ENCODE results near the gene SH2B2. TPM values are rescaled to one million over a fixed set of nuclear protein-coding genes. Genes with fewer than 3 reads are reported as not detected.

SH2B2 gene
- total RNA-seq, 2 experiments from 2014 or later = 0.77 to 0.95 TPM

DNA sequence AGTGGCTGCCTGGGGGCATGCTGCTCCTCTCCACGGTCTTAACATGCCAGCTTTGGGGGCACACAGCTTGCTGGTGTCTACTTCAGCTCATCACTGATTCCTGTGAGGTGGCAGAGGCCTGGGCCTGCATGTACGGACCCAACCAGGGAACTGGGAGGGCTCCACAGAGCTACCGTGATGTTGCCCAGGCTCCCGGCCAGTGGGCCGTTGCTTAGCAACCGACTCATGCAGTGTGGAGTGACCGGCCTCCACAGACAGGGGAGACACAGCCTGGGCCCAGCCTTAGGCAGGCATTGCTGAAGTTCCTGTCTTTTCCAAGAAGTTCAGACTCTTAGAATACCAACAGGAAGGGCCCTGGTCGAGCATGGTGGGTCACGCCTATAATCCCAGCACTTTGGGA is 25.8 kb upstream of the SH2B2 start:
- Histone ChIP-seq H3K4me3 (ENCODE audit: low read length) (no peak overlapping the region), H3K27ac (ENCODE audit: low read depth in 1 of 2, low read length in 2 of 2) (no peak overlapping the region), H3K27me3 (ENCODE audit: control insufficient read depth in 1 of 2, insufficient read depth in 2 of 2, low read length in 2 of 2) (no peaks in the 10 kb centered on the region), H3K9me3 (ENCODE audit: control insufficient read depth in 1 of 2, insufficient read depth in 1 of 2, low read length in 2 of 2) (peaks cover 0 to 3% of the 10 kb centered on the region in 2 experiments), H3K36me3 (ENCODE audit: insufficient read depth, low read length) (no peaks in the 10 kb centered on the region), H3K4me1 (ENCODE audit: insufficient read depth, low read length) (no peaks in the 10 kb centered on the region)
- Mint-ChIP-seq H3K9me3 (no peaks in the 10 kb centered on the region), H3K27ac (no peak overlapping the region), H3K4me1 (ENCODE audit: low read depth) (no peaks in the 10 kb centered on the region), H3K36me3 (ENCODE audit: low read depth) (no peaks in the 10 kb centered on the region), H3K27me3 (no peaks in the 10 kb centered on the region), H3K4me3 (no peak overlapping the region)
- ATAC-seq (ENCODE audit: poor library complexity) (no peak), DNase-seq (no peak)
- TF ChIP-seq, protein P1, sequence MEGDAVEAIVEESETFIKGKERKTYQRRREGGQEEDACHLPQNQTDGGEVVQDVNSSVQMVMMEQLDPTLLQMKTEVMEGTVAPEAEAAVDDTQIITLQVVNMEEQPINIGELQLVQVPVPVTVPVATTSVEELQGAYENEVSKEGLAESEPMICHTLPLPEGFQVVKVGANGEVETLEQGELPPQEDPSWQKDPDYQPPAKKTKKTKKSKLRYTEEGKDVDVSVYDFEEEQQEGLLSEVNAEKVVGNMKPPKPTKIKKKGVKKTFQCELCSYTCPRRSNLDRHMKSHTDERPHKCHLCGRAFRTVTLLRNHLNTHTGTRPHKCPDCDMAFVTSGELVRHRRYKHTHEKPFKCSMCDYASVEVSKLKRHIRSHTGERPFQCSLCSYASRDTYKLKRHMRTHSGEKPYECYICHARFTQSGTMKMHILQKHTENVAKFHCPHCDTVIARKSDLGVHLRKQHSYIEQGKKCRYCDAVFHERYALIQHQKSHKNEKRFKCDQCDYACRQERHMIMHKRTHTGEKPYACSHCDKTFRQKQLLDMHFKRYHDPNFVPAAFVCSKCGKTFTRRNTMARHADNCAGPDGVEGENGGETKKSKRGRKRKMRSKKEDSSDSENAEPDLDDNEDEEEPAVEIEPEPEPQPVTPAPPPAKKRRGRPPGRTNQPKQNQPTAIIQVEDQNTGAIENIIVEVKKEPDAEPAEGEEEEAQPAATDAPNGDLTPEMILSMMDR (IDR thresholded peaks at IDR 0.05) = no peak
- CTCF ChIA-PET = no interaction called here
- intact Hi-C loops (cut with DNase I, micrococcal nuclease) = no loop called here
- POLR2A ChIA-PET = no interaction called here

- H3K36me3 Mint-ChIP-seq (ENCODE audit: low read depth) = no peaks in the 10 kb centered on the region
- H3K4me1 ChIP-seq (ENCODE audit: insufficient read depth, low read length) = no peaks in the 10 kb centered on the region
- H3K9me3 ChIP-seq (ENCODE audit: control insufficient read depth in 1 of 2, insufficient read depth in 1 of 2, low read length in 2 of 2) = no peaks in the 10 kb centered on the region
- no peak overlapping the region for H3K27ac Mint-ChIP-seq
- H3K27me3 ChIP-seq (ENCODE audit: control insufficient read depth in 1 of 2, insufficient read depth in 2 of 2, low read length in 2 of 2) = no peaks in the 10 kb centered on the region
- no peak for ATAC-seq (ENCODE audit: poor library complexity)
- H3K9me3 Mint-ChIP-seq = no peaks in the 10 kb centered on the region
- no peak for DNase-seq
- TF ChIP-seq, protein P1 (IDR thresholded peaks at IDR 0.05) = no peak
- CTCF ChIA-PET = no interaction called here
- POLR2A ChIA-PET = no interaction called here
- no peak overlapping the region for H3K4me3 ChIP-seq (ENCODE audit: low read length)
- H3K27me3 Mint-ChIP-seq = no peaks in the 10 kb centered on the region
- no peak overlapping the region for H3K27ac ChIP-seq (ENCODE audit: low read depth in 1 of 2, low read length in 2 of 2)
- H3K4me1 Mint-ChIP-seq (ENCODE audit: low read depth) = no peaks in the 10 kb centered on the region
- intact Hi-C loops (cut with DNase I, micrococcal nuclease) = no loop called here
- H3K36me3 ChIP-seq (ENCODE audit: insufficient read depth, low read length) = no peaks in the 10 kb centered on the region
- H3K4me3 Mint-ChIP-seq = no peak overlapping the region
Observed at GRCh38 chr7:102261451-102261850, 25.2 kb upstream of the SH2B2 start.

- ATAC-seq (ENCODE audit: poor library complexity) (no peak), DNase-seq (no peak)
- Mint-ChIP-seq H3K9me3 (no peaks in the 10 kb centered on the region), H3K27ac (no peak overlapping the region), H3K36me3 (ENCODE audit: low read depth) (no peaks in the 10 kb centered on the region), H3K27me3 (no peaks in the 10 kb centered on the region), H3K4me3 (no peak overlapping the region), H3K4me1 (ENCODE audit: low read depth) (no peaks in the 10 kb centered on the region)
- Histone ChIP-seq H3K9me3 (ENCODE audit: control insufficient read depth in 1 of 2, insufficient read depth in 1 of 2, low read length in 2 of 2) (no peaks in the 10 kb centered on the region), H3K4me3 (ENCODE audit: low read length) (no peak overlapping the region), H3K27ac (ENCODE audit: low read depth in 1 of 2, low read length in 2 of 2) (no peak overlapping the region), H3K36me3 (ENCODE audit: insufficient read depth, low read length) (no peaks in the 10 kb centered on the region), H3K4me1 (ENCODE audit: insufficient read depth, low read length) (no peaks in the 10 kb centered on the region), H3K27me3 (ENCODE audit: control insufficient read depth in 1 of 2, insufficient read depth in 2 of 2, low read length in 2 of 2) (no peaks in the 10 kb centered on the region)
- intact Hi-C loops (cut with DNase I, micrococcal nuclease) = no loop called here
- POLR2A ChIA-PET = no interaction called here
- CTCF ChIA-PET = no interaction called here
- TF ChIP-seq, protein P1 (IDR thresholded peaks at IDR 0.05) = no peak
Observed at GRCh38 chr7:102262546-102262945, 24.1 kb upstream of the SH2B2 start.
